Dermis microvascular lymphatic vessel endothelial cell (primary cell): ENCODE measurements around the gene CCT7. TPM values are rescaled to one million over a fixed set of nuclear protein-coding genes. Genes with fewer than 3 reads are reported as not detected.

Source experiments
- DNase-seq, 2 donors: peaks; one replicate each; pipeline versions ENCODE4 v3.0.0 to v3.0.0-alpha.2; 2010; ENCODE audit warnings: low read depth in 2 of 2
- total RNA-seq: library from RNA; depleted of rRNA; stranded (reverse); fragments of >200 nt; gene quantifications from 2 replicates; pipeline ENCODE4 v1.2.1, GENCODE V29; 2014

CCT7 gene
- total RNA-seq, 1 donor from 2014 or later: 408 TPM

GRCh38 chr2:73267008-73267407 is 32.9 kb downstream of the CCT7 start:
- no peak for DNase-seq

- no peak for DNase-seq
These were observed 34.3 kb downstream of the CCT7 start for GRCh38 chr2:73268366-73268829.

- peak in 1 of 2 donors; percentile 8 for DNase-seq
These were observed 35.0 kb downstream of the CCT7 start for GRCh38 chr2:73268830-73269685.

- no peak for DNase-seq
These were observed 35.8 kb downstream of the CCT7 start for GRCh38 chr2:73269686-73270465.

GRCh38 chr2:73272270-73272669 is 38.2 kb downstream of the CCT7 start:
- DNase-seq: no peak

GRCh38 chr2:73279852-73280251 is 45.7 kb downstream of the CCT7 start:
- no peak for DNase-seq

GRCh38 chr2:73281244-73281643 is 47.1 kb downstream of the CCT7 start:
- DNase-seq: no peak

- DNase-seq: no peak
These were observed 48.9 kb downstream of the CCT7 start for GRCh38 chr2:73282924-73283544.

- DNase-seq: no peak
These were observed 49.6 kb downstream of the CCT7 start for GRCh38 chr2:73283545-73284295.

- no peak for DNase-seq
These were observed 50.4 kb downstream of the CCT7 start, which contains the start of gene FBXO41 for GRCh38 chr2:73284296-73285158. FBXO41 (minus strand) TSS chr2:73284478; CDS start chr2:73269630, 14,848 bp downstream.

GRCh38 chr2:73285159-73285739 is 51.1 kb downstream of the CCT7 start:
- no peak for DNase-seq

GRCh38 chr2:73286134-73286655 is 52.1 kb downstream of the CCT7 start:
- no peak for DNase-seq

GRCh38 chr2:73289304-73289703 is 55.2 kb downstream of the CCT7 start:
- no peak for DNase-seq

- peak; percentile 5 to 52 for DNase-seq
These were observed 56.1 kb downstream of the CCT7 start for GRCh38 chr2:73290049-73290839.

- DNase-seq: peak; percentile 10 to 62
These were observed 57.0 kb downstream of the CCT7 start for GRCh38 chr2:73291093-73291460.

GRCh38 chr2:73291461-73292315 is 57.6 kb downstream of the CCT7 start:
- no peak for DNase-seq

GRCh38 chr2:73292316-73292905 is 58.3 kb downstream of the CCT7 start:
- DNase-seq: no peak
